Inflammatory macrophage treated with lipopolysaccharide for 4 hours (primary cell): ENCODE measurements around the gene SERPINA9.
A peak's percentile ranks its signal among the peaks of the same experiment; 100 is the strongest.

ENCODE experiments used
- DNase-seq: peaks from one replicate; pipeline ENCODE4 v3.0.0-alpha.2; 2020

SERPINA9 gene

DNA sequence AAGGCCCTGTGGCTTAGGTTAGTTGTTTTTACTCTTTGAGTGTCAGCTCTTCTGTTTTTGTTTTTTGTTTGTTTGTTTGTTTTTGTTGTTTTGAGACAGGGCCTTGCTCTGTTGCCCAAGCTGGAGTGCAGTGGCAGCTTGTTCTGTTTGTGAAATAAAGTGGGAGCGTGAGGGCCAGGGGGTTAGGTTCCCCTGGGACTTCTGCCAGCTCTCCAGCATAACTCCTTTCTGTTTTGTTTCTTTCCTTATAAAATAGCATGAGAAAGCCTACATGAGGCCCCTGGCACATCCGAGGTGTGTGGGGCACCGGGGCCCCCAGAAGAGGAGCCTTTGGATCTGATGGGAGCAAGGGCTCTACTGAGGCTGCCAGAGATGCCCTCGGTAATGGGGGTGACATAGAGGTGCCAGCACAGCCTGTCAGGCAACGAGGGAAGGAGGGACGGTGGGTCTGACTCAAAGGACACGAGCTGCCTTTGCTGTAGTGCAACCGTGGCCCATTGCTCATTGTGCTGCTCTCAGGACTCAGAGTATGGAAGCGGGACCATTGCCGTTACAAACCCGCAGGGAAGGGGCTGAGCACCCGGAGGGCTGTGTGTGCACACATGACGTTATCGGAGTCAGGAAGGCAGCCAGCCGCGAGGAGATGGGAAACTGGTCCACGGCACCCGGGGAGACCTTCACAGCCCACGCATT is 14.3 kb downstream of the SERPINA9 start:
- no peak for DNase-seq

DNA sequence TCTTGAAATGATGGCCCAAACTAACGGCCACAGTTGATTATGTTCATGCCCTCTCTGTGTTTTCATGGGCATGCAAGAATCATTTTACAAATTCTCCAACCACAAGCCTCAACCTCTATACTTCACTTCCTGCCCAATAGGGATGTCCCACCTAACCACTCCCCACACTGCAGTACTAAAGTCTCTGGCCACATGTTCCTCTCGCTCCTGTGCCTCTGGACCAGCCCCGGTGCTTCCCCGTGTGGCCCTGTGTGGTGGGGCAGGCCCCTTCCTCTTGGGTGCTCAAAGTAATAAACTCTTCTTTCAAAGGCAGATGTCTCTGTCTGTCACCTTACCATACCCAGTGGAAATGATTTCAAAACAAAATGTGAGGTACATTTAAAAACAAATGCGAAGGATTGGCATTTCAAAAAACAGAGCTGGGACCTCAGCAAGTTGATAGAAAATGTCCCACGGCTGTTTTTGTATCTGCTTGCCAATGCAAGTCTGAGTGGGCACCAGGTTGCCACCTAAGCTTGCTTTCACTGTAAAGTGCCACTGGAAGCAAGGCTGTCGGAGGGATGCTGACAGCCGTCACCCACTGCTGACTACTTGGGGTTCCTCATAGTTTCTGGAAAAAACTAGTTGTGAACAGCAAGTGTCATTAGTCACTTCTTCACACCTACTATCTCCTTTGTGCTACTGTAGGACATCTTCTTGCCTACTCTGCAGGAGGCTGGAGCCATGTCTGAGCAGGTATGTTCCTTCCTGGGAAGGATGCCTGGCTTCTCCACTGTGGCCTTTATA is 15.2 kb downstream of the SERPINA9 start:
- DNase-seq: no peak

- DNase-seq: no peak
These were observed 17.3 kb downstream of the SERPINA9 start for GRCh38 chr14:94458558-94459205.

- no peak for DNase-seq
These were observed 17.9 kb downstream of the SERPINA9 start for GRCh38 chr14:94458096-94458495.

GRCh38 chr14:94455928-94456327 is 20.1 kb downstream of the SERPINA9 start:
- DNase-seq: no peak

DNA sequence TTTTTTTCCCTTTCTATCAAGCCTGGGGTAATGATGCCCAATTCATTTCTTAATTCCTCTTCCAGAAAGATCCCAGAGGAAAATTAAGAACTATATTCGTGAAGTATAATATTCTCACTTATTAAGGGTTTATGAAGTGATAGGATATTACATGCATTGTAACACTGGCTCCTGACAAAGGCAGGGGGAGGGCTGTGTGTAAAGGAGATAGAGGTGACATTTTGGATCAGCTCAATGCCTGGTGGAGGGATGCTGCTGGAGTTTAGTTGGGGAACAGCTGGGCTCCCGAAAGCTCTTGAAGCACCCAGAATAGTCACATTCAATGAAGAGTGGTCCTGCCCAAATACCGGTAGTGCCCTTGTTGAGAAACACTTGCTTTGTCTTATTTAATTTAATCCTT is 24.2 kb downstream of the SERPINA9 start:
- no peak for DNase-seq

DNA sequence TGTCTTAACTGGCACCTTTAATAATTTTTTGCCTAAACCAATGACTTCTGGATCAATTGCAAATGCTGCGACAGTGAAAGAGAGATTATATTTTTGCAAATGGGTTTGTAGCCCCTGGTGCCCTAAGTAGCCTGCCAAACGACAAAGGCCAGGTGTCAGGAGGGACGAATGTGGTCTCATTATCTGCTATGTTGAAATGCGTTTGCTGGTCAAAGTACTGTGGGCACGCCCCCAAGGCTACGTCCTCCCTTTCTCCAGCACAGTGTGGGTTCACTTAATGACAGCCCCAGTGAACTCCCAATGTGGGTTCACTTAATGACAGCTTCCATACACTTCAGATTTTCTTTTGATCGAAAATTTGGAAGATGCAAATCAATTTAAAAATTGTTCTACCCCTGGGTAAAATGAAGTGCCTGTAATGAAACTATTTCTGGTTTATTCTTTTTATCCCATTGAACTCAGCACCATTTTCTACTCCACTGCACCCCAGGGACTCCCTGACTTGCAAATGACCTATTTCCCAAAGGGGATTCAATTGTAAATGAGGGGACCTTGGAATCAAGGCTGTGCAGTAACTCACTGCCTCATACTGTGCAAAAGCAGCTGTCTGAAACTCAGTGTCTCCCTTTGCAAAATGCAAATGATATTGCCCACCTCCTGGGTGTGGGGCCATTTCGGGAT is 24.8 kb downstream of the SERPINA9 start:
- DNase-seq: no peak

GRCh38 chr14:94450722-94451090 is 25.3 kb downstream of the SERPINA9 start:
- no peak for DNase-seq

DNA sequence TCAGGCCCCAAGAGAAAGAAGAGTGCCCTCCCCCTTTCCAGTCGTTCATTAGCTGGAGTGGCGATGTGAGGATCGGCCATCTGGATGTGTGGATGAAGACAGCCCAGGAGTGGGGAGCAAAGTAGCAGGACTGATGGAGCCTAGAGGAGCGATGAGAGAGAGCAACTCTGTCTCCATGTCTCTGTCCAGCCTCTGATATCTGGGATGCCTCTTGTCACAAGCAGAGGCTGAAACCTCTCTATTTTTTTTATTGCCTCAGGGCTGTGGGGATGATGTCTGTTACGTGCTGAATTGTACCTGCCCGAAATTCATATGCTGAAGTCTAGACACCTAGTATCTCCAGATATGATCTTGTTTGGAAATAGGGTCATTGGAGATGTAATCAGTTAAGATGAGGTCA is 26.1 kb downstream of the SERPINA9 start:
- no peak for DNase-seq

- DNase-seq: no peak
These were observed 27.8 kb downstream of the SERPINA9 start for GRCh38 chr14:94448071-94448808.

DNA sequence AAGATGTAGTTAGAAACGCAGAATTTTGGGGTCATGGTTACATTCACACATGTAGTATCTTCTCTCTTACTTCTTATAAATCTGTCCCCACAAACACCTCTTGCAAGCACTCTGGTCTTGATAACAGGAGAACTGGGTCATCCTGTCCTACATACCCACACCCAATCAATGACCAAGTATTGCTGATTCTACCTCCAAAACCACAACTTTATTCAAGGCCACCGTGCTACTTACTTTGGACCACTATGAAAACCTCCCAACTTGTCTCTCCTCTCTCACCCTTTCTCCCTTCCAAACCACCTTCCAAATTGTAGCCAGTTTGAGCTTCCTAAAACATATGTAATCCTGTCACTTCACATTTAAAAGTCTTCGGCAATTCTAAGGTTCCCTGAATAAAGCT is 28.8 kb downstream of the SERPINA9 start:
- DNase-seq: no peak

- no peak for DNase-seq
These were observed 29.9 kb downstream of the SERPINA9 start for GRCh38 chr14:94446126-94446525.

DNA sequence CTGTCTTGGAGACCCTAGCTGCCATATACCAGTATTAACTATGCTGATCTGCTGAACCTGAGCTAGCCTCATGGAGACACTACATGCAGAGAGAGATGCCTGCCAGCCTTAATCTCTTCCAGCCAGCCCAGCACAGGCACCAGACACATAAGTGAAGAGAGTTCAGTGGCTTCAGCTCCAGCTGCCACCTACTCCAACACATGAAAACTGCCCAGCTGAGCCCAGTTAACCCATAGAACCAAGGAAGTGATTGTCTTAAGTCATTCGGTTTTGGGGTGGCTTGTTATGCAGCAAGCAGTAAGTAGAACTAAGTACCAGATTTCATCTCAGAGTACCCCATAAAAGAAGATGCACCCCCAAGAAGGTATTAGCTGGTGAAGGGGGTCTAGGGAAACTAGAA is 31.0 kb downstream of the SERPINA9 start:
- no peak for DNase-seq

- DNase-seq: no peak
These were observed 34.3 kb downstream of the SERPINA9 start for GRCh38 chr14:94441531-94442205.

DNA sequence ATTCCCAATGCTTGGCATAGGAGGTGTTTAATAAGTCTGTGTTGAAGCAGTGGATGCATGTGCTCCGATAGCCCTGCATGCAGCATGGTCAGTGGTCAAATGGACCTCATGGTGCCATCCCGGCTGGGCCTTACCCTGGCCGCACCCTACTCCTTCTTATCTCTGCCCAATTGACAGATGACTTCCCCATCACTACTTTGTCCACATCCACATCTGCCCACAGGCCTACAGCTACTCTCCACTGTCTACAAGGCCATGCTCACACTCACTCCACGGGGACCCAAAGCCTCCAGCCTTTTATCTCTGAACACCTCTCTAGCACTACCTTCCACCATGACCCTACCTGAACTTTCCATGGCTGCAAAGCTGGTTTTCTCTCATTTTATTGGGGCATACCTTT is 34.9 kb downstream of the SERPINA9 start:
- DNase-seq: no peak

GRCh38 chr14:94439453-94440057 is 36.4 kb downstream of the SERPINA9 start:
- DNase-seq: no peak

DNA sequence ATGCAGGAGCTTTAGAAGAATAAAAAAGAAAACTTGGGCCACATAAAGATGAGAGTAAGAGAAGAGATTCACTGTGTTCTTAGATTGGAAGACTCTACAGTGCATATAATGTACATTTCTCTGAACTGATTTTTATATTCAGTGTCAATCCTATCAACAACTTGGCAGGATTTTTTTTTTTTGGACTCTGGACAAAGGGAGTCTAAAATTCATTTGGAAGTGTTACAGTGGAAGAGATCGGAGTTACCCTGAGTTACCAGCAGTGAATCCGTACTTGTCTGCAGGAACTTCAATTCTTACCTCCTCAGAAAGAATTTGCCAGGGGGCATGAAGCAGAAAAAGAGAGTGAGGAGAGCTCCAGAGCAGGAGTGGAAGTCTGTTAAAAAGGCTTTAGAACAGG is 47.4 kb downstream of the SERPINA9 start:
- no peak for DNase-seq

GRCh38 chr14:94427016-94427613 is 48.9 kb downstream of the SERPINA9 start:
- no peak for DNase-seq

DNA sequence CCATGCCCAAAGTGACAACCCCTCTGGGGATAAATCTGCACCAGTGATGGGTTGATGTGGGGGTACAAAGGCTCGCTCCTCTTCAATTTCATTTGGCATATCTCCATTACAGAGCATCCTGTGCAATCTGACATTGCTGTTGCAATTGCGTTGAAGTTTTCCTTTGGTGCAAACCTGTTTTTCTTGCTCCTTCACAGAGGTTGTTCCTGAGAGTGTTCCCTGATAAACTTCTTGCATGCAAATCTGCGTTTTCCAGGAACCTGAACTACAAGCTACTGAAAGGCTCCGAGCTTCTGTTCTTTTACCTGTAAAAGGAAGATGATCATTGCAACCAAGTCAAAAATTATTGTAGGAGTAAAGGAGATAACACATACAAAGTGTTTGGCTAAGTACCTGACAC is 49.5 kb downstream of the SERPINA9 start:
- no peak for DNase-seq

DNA sequence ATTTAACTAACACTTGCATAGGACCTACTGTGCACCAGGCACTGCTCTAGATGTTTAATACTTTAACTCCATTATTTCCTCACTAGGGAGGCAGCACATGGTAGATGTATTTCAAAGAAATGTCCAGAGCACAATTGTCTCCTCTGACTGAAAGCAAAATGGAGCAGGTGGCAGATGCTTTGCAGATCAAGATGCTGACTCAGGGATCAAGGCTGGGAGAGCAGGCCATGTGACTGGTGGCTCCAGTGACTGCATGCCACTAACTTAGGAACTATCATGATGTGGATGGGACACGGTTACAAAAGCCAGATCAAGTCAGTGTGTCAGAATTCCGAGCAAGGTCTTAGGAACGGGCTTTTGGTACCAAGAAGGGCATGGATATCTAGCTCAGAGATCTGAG is 51.6 kb downstream of the SERPINA9 start:
- no peak for DNase-seq

GRCh38 chr14:94423453-94424056 is 52.4 kb downstream of the SERPINA9 start:
- DNase-seq: peak; percentile 78
